Psoas muscle (tissue), 8 donors: ENCODE results near the gene ASNS. TPM values are rescaled to one million over a fixed set of nuclear protein-coding genes. Genes with fewer than 3 reads are reported as not detected.

Experiments used
- ATAC-seq, 4 donors: fragments of 200-7000 bp; cut with Tn5 transposase; one replicate each; pipeline ENCODE4 v1.9.1; 2020; ENCODE audit warnings: moderate library complexity in 3 of 4, mild to moderate bottlenecking in 2 of 4
- DNase-seq, 2 donors: peaks; one replicate each; pipeline ENCODE4 v3.0.0-alpha.2; 2020
- H3K27ac ChIP-seq: fragments of 200-600 bp; one replicate; pipeline ENCODE4 v1.8.0; 2022
- H3K27me3 ChIP-seq, 3 donors: fragments of 200-600 bp in 1 of 3; one replicate each; pipeline versions ENCODE4 v1.6.1 to v1.8.0; 2013 to 2022; ENCODE audit warnings: low read length in 2 of 3, mild to moderate bottlenecking in 2 of 3, moderate library complexity in 1 of 3; ENCODE audit not compliant: insufficient read depth in 3 of 3
- H3K36me3 ChIP-seq, 2 donors: fragments of 200-600 bp in 1 of 2; one replicate each; pipeline versions ENCODE4 v1.6.1 to v1.8.0; 2013 to 2022; ENCODE audit warnings: low read depth in 1 of 2, mild to moderate bottlenecking in 1 of 2, moderate library complexity in 1 of 2; ENCODE audit not compliant: insufficient read depth in 1 of 2
- H3K4me1 ChIP-seq: fragments of 200-600 bp; one replicate; pipeline ENCODE4 v1.8.0; 2022
- H3K4me3 ChIP-seq: fragments of 200-600 bp; one replicate; pipeline ENCODE4 v1.8.0; 2022; ENCODE audit warnings: mild to moderate bottlenecking
- H3K9me3 ChIP-seq: fragments of 200-600 bp; one replicate; pipeline ENCODE4 v1.8.0; 2022
- WGBS, 3 donors: extraction: QIAGEN DNeasy Blood & Tissue Kit; methylation state at CpG; one replicate each; pipeline versions ENCODE4 v1.1.6 to v1.1.7; 2013; 5-methylcytosine and 5-hydroxymethylcytosine counted together
- intact Hi-C, 2 donors: fragments of 100-400 bp; cut with DNase I; formaldehyde crosslinking; loops; one replicate each; pipeline versions ENCODE4 v1.11.0 to v1.14.2; 2022
- polyA plus RNA-seq, 3 donors: library from polyadenylated mRNA; stranded (reverse); fragments of 200-250 nt; gene quantifications; one replicate each; pipeline ENCODE4 v1.2.3, GENCODE V29; 2013
- total RNA-seq, 4 donors: library from RNA; stranded (reverse); fragmentation: NEBNext Ultra II Directional in 2 of 4; extraction: Animal tissue kit (Norgen Biotek cat#: 25700) in 2 of 4; gene quantifications; one replicate each; pipeline versions ENCODE4 v1.2.1 to v1.2.4, GENCODE V29; 2021 to 2023
- TF ChIP-seq, protein P1 (sequence below): fragments of 200-600 bp; IDR thresholded peaks from one replicate; pipeline ENCODE4 v1.8.0; 2022; ENCODE audit warnings: antibody characterized with exemption
- donor health status: healthy with polysubstance abuse.
- donor health status: DM: no; HTN: no; CAD: no; lungs with moderate emphysema.
- donor health status: Bipolar disorder and iron deficiency.
- donor health status: healthy.
- donor health status: DM: yes; HTN: yes; CAD: no.
- donor health status: DM: no; HTN: no; CAD: no.
- donor health status: DM: no; HTN: no; CAD: no.
- donor health status: DM: yes; HTN: yes; CAD: no.

The ASNS gene
- total and polyA plus RNA-seq, 7 donors, result 2.9 to 18.0 (median 6.8) TPM

DNA sequence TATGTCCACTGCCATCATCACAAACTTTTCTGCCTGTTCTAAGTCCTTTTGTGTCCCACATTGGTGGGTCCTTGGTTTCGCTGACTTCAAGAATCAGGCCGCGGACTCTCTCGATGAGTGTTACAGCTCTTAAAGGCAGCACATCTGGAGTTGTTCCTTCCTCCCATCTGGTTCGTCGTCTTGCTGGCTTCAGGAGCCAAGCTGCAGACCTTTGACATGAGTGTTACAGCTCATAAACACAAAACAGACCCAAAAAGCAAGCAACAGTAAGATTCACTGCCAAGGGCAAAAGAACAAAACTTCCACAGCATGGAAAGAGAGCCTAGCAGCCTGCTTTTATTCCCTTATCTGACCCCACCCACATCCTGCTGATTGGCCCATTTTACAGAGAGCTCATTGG lies 30.2 kb downstream of the ASNS start:
- Histone ChIP-seq H3K27me3 (peaks cover 0 to 10% (median 1%) of the 10 kb centered on the region in 3 donors), H3K4me1 (no peaks in the 10 kb centered on the region), H3K36me3 (no peaks in the 10 kb centered on the region), H3K4me3 (no peak overlapping the region), H3K27ac (no peak overlapping the region), H3K9me3 (no peaks in the 10 kb centered on the region)
- DNase-seq, result no peak
- intact Hi-C loops, result no loop called here
- 73 to 82% (median 74%) methylated on average over 6 of the region's 6 CpGs for WGBS, 3 donors
- TF ChIP-seq, protein P1, sequence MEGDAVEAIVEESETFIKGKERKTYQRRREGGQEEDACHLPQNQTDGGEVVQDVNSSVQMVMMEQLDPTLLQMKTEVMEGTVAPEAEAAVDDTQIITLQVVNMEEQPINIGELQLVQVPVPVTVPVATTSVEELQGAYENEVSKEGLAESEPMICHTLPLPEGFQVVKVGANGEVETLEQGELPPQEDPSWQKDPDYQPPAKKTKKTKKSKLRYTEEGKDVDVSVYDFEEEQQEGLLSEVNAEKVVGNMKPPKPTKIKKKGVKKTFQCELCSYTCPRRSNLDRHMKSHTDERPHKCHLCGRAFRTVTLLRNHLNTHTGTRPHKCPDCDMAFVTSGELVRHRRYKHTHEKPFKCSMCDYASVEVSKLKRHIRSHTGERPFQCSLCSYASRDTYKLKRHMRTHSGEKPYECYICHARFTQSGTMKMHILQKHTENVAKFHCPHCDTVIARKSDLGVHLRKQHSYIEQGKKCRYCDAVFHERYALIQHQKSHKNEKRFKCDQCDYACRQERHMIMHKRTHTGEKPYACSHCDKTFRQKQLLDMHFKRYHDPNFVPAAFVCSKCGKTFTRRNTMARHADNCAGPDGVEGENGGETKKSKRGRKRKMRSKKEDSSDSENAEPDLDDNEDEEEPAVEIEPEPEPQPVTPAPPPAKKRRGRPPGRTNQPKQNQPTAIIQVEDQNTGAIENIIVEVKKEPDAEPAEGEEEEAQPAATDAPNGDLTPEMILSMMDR, result no peak
- ATAC-seq, result no peak

DNA sequence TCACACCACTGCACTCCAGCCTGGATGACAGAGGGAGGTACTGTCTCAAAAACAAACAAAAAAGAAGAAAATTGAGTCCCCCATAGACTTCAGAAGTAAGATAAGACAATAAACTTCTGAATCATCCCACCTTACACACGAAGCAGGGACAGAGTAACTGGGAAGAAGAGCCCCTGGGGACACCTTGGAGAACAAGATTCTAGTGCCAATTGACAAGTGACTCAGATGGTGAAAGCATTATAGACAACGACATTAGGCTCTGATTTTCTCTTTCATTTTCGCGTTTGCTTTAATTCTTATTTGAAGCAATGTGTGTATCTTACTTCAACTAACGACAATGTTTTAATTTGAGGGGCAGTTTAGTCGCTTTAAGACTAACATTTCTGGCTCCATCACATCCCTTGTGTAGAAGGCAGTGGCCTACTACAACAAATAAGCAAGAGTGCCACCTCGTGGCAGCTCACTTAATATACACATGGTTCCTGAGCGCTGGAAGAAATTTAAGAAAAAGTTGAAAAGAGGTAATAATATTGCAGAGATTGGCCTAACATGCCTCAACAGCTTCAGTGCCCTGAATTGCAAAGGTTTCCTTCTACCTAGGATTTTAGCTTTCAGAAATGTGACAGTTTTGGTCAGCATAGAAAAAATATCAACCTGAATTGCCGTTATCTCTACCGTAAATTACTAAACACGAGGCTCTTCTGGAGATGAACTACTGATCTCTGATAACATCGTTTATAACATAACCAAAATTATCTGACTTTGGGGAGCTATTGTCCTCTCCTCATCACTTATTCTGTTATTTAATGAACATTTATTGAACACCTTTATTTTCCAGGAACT lies 36.7 kb downstream of the ASNS start:
- WGBS, 3 donors, result 37 to 39% (median 38%) methylated on average over 12 of the region's 12 CpGs

DNA sequence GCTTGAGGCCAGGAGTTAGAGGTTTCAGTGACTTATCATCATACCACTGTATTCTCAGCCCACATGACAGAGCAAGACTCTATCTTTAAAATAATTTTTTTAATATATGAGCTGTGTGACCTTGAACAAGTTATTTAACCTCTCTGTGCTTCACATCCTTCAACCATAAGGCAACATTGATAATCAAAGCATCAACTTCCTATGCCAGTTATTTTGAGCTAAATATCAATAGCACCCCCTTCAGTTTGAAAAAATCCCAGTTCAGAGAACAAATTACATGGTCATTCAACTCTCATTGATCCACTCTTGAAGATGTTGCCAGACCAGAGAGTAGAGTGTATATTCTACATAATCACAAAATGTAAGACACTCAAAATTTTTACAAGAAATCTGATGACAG lies 53.0 kb downstream of the ASNS start:
- DNase-seq (no peak), ATAC-seq (no peak)
- intact Hi-C loops, result no loop called here
- H3K27ac ChIP-seq, result no peak overlapping the region
- no peaks in the 10 kb centered on the region for H3K4me1 ChIP-seq
- no peak overlapping the region for H3K4me3 ChIP-seq
- TF ChIP-seq, protein P1, result no peak
- H3K9me3 ChIP-seq, result no peaks in the 10 kb centered on the region
- no peaks in the 10 kb centered on the region for H3K27me3 ChIP-seq
- no peaks in the 10 kb centered on the region for H3K36me3 ChIP-seq

More for the DNA sequence above, 36.7 kb downstream of the ASNS start:
- Histone ChIP-seq H3K27ac (no peak overlapping the region), H3K36me3 (no peaks in the 10 kb centered on the region), H3K4me3 (no peak overlapping the region), H3K4me1 (no peaks in the 10 kb centered on the region), H3K27me3 (peaks cover 0 to 1% (median 0%) of the 10 kb centered on the region in 3 donors), H3K9me3 (no peaks in the 10 kb centered on the region)
- DNase-seq (peak; percentile 30 to 58), ATAC-seq (peak in 1 of 4 donors; percentile 71)
- TF ChIP-seq, protein P1, result peak; percentile 58
- intact Hi-C loops, result loop anchor here (2.0 kb wide), 1 partner anchor 731 kb away; no protein-coding TSS in a partner anchor

DNA sequence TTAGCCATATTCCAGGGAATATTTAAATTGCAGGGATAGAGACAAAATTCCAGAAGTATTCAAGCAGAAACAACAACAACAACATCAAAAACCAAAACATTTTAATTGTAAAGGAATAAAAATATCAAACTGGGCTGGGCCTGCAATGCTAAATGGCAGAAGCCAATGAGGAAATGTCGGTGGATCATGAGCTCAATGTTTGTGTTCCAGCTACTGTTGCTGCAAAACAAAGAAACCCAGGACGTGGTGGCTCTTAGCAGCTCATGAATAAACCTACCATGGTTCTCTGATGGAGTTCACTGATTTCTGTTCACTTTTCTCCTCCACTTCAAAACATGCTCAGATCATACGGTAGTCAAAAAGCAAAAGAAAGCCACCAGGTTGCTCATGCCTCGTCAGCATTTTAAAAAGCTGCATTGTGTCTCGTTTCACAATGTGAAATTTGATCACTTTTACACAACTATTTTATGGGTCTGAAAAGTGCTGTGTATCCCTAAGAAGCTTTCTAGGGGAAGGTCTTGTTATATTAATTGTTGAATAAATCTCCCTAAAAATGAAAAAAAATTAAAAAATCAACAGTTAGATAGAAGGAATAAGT lies 54.0 kb downstream of the ASNS start:
- 33 to 34% (median 34%) methylated on average over 5 of the region's 5 CpGs for WGBS, 3 donors
- Histone ChIP-seq H3K27ac (no peak overlapping the region), H3K27me3 (no peaks in the 10 kb centered on the region), H3K4me1 (no peaks in the 10 kb centered on the region), H3K4me3 (no peak overlapping the region), H3K9me3 (no peaks in the 10 kb centered on the region), H3K36me3 (no peaks in the 10 kb centered on the region)
- ATAC-seq (no peak), DNase-seq (no peak)
- intact Hi-C loops, result no loop called here
- TF ChIP-seq, protein P1, result no peak

Other genes with a start within 250 kb of the ASNS start
- gene TAC1, start 140.3 kb downstream of the ASNS start, total RNA-seq, result not detected
- under 1 TPM in 2 of 3 donors, not detected in 1; 0.03 to 0.14 TPM for gene TAC1, start 140.3 kb downstream of the ASNS start, polyA plus RNA-seq
- not detected for gene OCM2, start 117.8 kb upstream of the ASNS start, total RNA-seq
- not detected for gene OCM2, start 117.8 kb upstream of the ASNS start, polyA plus RNA-seq
- 10 to 100 TPM; 12.7 to 25.0 (median 16.1) TPM for gene LMTK2, start 234.5 kb upstream of the ASNS start, total RNA-seq
- 10 to 100 TPM in 1 of 3 donors, 1 to 10 TPM in 2; 3.6 to 13.5 (median 4.8) TPM for gene LMTK2, start 234.5 kb upstream of the ASNS start, polyA plus RNA-seq